H9 (cell line): ENCODE results near the gene EPHB2. TPM values are rescaled to one million over a fixed set of nuclear protein-coding genes. Genes with fewer than 3 reads are reported as not detected.

Experiments
- DNase-seq: peaks from one replicate; pipeline ENCODE4 v3.0.0-alpha.2; 2017
- H2AFZ ChIP-seq: one replicate; pipeline ENCODE4 v1.6.1; 2013; ENCODE audit warnings: mild to moderate bottlenecking, low read length, control low read depth, moderate library complexity
- H2AK5ac ChIP-seq: 2 replicates; pipeline ENCODE4 v1.6.1; 2013; ENCODE audit warnings: low read length, control low read depth, mixed read lengths; ENCODE audit not compliant: insufficient read length
- H2BK120ac ChIP-seq: one replicate; pipeline ENCODE4 v1.6.1; 2013; ENCODE audit warnings: low read depth, mild to moderate bottlenecking, low read length, control low read depth, inconsistent platforms; ENCODE audit not compliant: poor library complexity, severe bottlenecking
- H2BK12ac ChIP-seq: 2 replicates; pipeline ENCODE4 v1.6.1; 2013; ENCODE audit warnings: low read length, control low read depth, mixed read lengths, low read depth; ENCODE audit not compliant: insufficient read length
- H2BK15ac ChIP-seq: 2 replicates; pipeline ENCODE4 v1.6.1; 2013; ENCODE audit warnings: low read depth, low read length, control low read depth
- H2BK20ac ChIP-seq: one replicate; pipeline ENCODE4 v1.6.1; 2013; ENCODE audit warnings: low read depth, mild to moderate bottlenecking, low read length, control low read depth, inconsistent platforms; ENCODE audit not compliant: poor library complexity, severe bottlenecking
- H2BK5ac ChIP-seq: 2 replicates; pipeline ENCODE4 v1.6.1; 2013; ENCODE audit warnings: low read length, control low read depth, mixed read lengths; ENCODE audit not compliant: insufficient read length
- H3K14ac ChIP-seq: 2 replicates; pipeline ENCODE4 v1.6.1; 2013; ENCODE audit warnings: low read length, control low read depth; ENCODE audit not compliant: insufficient read depth
- H3K18ac ChIP-seq: 2 replicates; pipeline ENCODE4 v1.6.1; 2013; ENCODE audit warnings: low read depth, mild to moderate bottlenecking, mixed read lengths, low read length, control low read depth; ENCODE audit not compliant: insufficient read length
- H3K23ac ChIP-seq: 2 replicates; pipeline ENCODE4 v1.6.1; 2013; ENCODE audit warnings: low read length, control low read depth, mixed read lengths, low read depth; ENCODE audit not compliant: insufficient read length
- H3K23me2 ChIP-seq: 2 replicates; pipeline ENCODE4 v1.6.1; 2013; ENCODE audit warnings: low read depth, mild to moderate bottlenecking, mixed read lengths, low read length, control low read depth; ENCODE audit not compliant: insufficient read length, poor library complexity, severe bottlenecking
- H3K27ac ChIP-seq: 2 replicates; pipeline ENCODE4 v1.5.1; 2013; ENCODE audit warnings: low read length, control low read depth, mixed read lengths, low read depth; ENCODE audit not compliant: insufficient read length
- H3K27me3 ChIP-seq: 2 replicates; pipeline ENCODE4 v1.6.1; 2013; ENCODE audit warnings: low read length, control low read depth, inconsistent platforms; ENCODE audit not compliant: insufficient read depth
- H3K4ac ChIP-seq: 2 replicates; pipeline ENCODE4 v1.6.1; 2013; ENCODE audit warnings: low read depth, mild to moderate bottlenecking, control low read depth, inconsistent platforms, low read length, moderate library complexity
- H3K4me1 ChIP-seq: 2 replicates; pipeline ENCODE4 v1.6.1; 2013; ENCODE audit warnings: low read length, control low read depth, inconsistent platforms; ENCODE audit not compliant: insufficient read depth
- H3K4me2 ChIP-seq: 2 replicates; pipeline ENCODE4 v1.6.1; 2013; ENCODE audit warnings: low read length, control low read depth, mixed read lengths; ENCODE audit not compliant: insufficient read length, insufficient read depth
- H3K56ac ChIP-seq: 2 replicates; pipeline ENCODE4 v1.6.1; 2013; ENCODE audit warnings: low read depth, mild to moderate bottlenecking, mixed read lengths, low read length, control low read depth; ENCODE audit not compliant: insufficient read length
- H3K79me1 ChIP-seq: 2 replicates; pipeline ENCODE4 v1.6.1; 2013; ENCODE audit warnings: low read depth, mild to moderate bottlenecking, moderate library complexity, low read length, control low read depth, inconsistent platforms; ENCODE audit not compliant: insufficient read depth, poor library complexity, severe bottlenecking
- H3K79me2 ChIP-seq: 2 replicates; pipeline ENCODE4 v1.6.1; 2013; ENCODE audit warnings: low read length, control low read depth, inconsistent platforms; ENCODE audit not compliant: insufficient read depth
- H3K9ac ChIP-seq: 2 replicates; pipeline ENCODE4 v1.6.1; 2013; ENCODE audit warnings: low read length, control low read depth, mixed read lengths; ENCODE audit not compliant: insufficient read length; ENCODE audit errors: extremely low read depth
- H3K9me3 ChIP-seq: one replicate; pipeline ENCODE4 v1.6.1; 2013; ENCODE audit warnings: low read depth, low read length, inconsistent platforms; ENCODE audit not compliant: control insufficient read depth
- H3T11ph ChIP-seq: one replicate; pipeline ENCODE4 v1.6.1; 2013; ENCODE audit warnings: mild to moderate bottlenecking, low read length, control low read depth, inconsistent platforms
- H4K20me1 ChIP-seq: one replicate; pipeline ENCODE4 v1.6.1; 2013; ENCODE audit not compliant: control insufficient read depth, insufficient read length, insufficient read depth
- H4K5ac ChIP-seq: 2 replicates; pipeline ENCODE4 v1.6.1; 2013; ENCODE audit warnings: low read depth, mild to moderate bottlenecking, mixed read lengths, low read length, control low read depth; ENCODE audit not compliant: insufficient read length
- H4K8ac ChIP-seq: replicated peaks from 2 replicates; pipeline ENCODE4 v1.6.1; 2013; ENCODE audit warnings: low read length, control low read depth, mixed read lengths, low read depth; ENCODE audit not compliant: insufficient read length
- H4K91ac ChIP-seq: 2 replicates; pipeline ENCODE4 v1.6.1; 2013; ENCODE audit warnings: low read depth, mild to moderate bottlenecking, moderate library complexity, mixed read lengths, low read length, control low read depth; ENCODE audit not compliant: insufficient read length
- H3K27ac Mint-ChIP-seq, 3 experiments: 2 replicates in 2 of 3; 3 replicates in 1 of 3; pipeline ENCODE4 v1.8.0; 2020 to 2021; ENCODE audit warnings: mixed read lengths in 3 of 3, mild to moderate bottlenecking in 1 of 3, moderate library complexity in 1 of 3
- H3K27me3 Mint-ChIP-seq: 2 replicates; pipeline ENCODE4 v1.8.0; 2021; ENCODE audit warnings: low read depth, mild to moderate bottlenecking, moderate library complexity, mixed read lengths
- H3K36me3 Mint-ChIP-seq, 3 experiments: 2 replicates in 2 of 3; 3 replicates in 1 of 3; pipeline ENCODE4 v1.8.0; 2020 to 2021; ENCODE audit warnings: low read depth in 3 of 3, mixed read lengths in 3 of 3; ENCODE audit not compliant: insufficient read depth in 1 of 3
- H3K4me1 Mint-ChIP-seq, 2 experiments: 2 replicates each; pipeline ENCODE4 v1.8.0; 2020; ENCODE audit warnings: mixed read lengths in 2 of 2
- H3K4me3 Mint-ChIP-seq, 2 experiments: 2 replicates in 1 of 2; 3 replicates in 1 of 2; pipeline ENCODE4 v1.8.0; 2020 to 2021; ENCODE audit warnings: mild to moderate bottlenecking in 2 of 2, mixed read lengths in 2 of 2, moderate library complexity in 1 of 2
- H3K9me3 Mint-ChIP-seq, 2 experiments: 2 replicates in 1 of 2; 3 replicates in 1 of 2; pipeline ENCODE4 v1.8.0; 2020; ENCODE audit warnings: mild to moderate bottlenecking in 2 of 2, mixed read lengths in 2 of 2, moderate library complexity in 1 of 2
- CTCF ChIP-seq: fragments of 200-600 bp; sonication (generic); conservative IDR thresholded peaks from 3 replicates; pipeline ENCODE4 v1.8.0; 2021; ENCODE audit warnings: antibody characterized with exemption, mild to moderate bottlenecking
- WGBS: extraction: QIAGEN DNeasy Blood & Tissue Kit; methylation state at CpG from one replicate; pipeline ENCODE4 v1.1.7; 2013; ENCODE audit warnings: missing lambda C conversion rate, low lambda C conversion rate, mixed read lengths; ENCODE audit not compliant: insufficient read length; ENCODE audit errors: extremely low coverage; 5-methylcytosine and 5-hydroxymethylcytosine counted together
- total RNA-seq: library from RNA; stranded (reverse); gene quantifications from 2 replicates; pipeline ENCODE4 v1.2.1, GENCODE V29; 2021

The EPHB2 gene
- total RNA-seq, 1 experiment from 2014 or later = 9.5 TPM

GRCh38 chr1:22662318-22662717 is 48.3 kb upstream of the EPHB2 start:
- peaks cover 5 to 7% of the 10 kb centered on the region in 2 experiments for H3K4me1 Mint-ChIP-seq
- Histone ChIP-seq H4K8ac (no peak overlapping the region), H3K14ac (no peak overlapping the region), H3K4ac (no peak overlapping the region), H2BK120ac (no peak overlapping the region), H4K20me1 (no peaks in the 10 kb centered on the region), H3K9me3 (no peaks in the 10 kb centered on the region), H2BK5ac (no peak overlapping the region), H2AFZ (no peak overlapping the region), H3K9ac (no peak overlapping the region), H2BK20ac (no peak overlapping the region), H3T11ph (no peak overlapping the region), H2BK15ac (no peak overlapping the region), H4K91ac (no peak overlapping the region), H3K56ac (no peak overlapping the region), H2AK5ac (no peak overlapping the region), H4K5ac (no peak overlapping the region), H3K79me1 (no peaks in the 10 kb centered on the region), H3K27ac (no peak overlapping the region), H3K23ac (no peak overlapping the region), H3K4me2 (no peak overlapping the region), H3K79me2 (no peaks in the 10 kb centered on the region), H2BK12ac (no peak overlapping the region), H3K18ac (no peak overlapping the region), H3K23me2 (no peaks in the 10 kb centered on the region), H3K4me1 (no peaks in the 10 kb centered on the region), H3K27me3 (no peaks in the 10 kb centered on the region; the same call in 1 of the 2 replicates)
- H3K4me3 Mint-ChIP-seq = peak overlapping the region; percentile 31 to 54; a peak in 3 of 5 replicates
- WGBS = no CpG with 5 or more reads among the region's 5 CpGs
- H3K9me3 Mint-ChIP-seq = no peaks in the 10 kb centered on the region
- no peak overlapping the region; a peak in 1 of 7 replicates for H3K27ac Mint-ChIP-seq
- no peak for TF ChIP-seq CTCF
- no peaks in the 10 kb centered on the region for H3K36me3 Mint-ChIP-seq
- H3K27me3 Mint-ChIP-seq = peaks cover 6% of the 10 kb centered on the region
- peak; percentile 93 for DNase-seq
